GM18499 (cell line): ENCODE measurements around the gene LY6G5B.

Source experiments
- ATAC-seq: cut with Tn5 transposase; IDR thresholded peaks from one replicate; pipeline ENCODE4 v1.9.1; 2021; ENCODE audit warnings: moderate number of reproducible peaks; ENCODE audit not compliant: insufficient read depth, unreplicated experiment

LY6G5B gene

DNA sequence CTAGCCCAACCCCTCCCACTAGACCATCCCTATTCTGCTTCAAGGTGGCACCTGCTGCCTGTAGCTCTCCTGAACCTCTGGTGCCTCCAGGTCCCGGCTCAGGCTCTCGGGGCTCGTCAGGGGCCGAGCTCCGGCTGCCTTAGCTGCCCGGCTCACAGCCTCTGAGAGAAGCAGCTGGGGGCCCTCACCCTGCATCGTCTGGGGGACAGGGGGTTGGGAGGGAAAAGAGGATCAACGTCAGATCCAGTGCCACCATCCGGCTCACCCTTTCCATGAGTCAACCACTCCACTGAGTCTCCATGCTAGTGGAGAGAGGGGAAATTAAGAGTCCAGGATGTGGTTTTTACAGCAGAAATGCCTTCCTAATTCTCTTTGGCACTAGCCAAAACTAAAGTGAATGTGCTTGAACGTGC lies 30.3 kb upstream of the LY6G5B start:
- no peak for ATAC-seq

DNA sequence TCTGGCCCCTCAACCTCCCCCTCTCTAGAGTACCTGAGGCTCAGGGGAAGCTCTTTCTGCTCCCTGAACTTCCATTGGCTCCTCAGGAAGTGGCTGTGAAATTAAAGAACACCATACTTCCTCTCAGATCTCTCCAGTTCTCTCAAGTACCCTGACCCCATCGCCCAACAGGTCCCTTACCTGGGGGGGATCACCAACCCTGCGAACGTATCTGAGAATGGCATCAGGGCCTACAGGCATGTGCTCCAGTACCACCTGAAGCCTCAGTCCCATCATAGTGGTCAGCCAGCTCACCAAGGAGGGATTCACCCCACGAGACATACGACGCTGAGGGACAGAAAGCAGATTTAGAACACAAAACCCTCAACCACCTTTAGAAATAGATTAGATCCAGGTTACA lies 29.2 kb upstream of the LY6G5B start:
- ATAC-seq: no peak

DNA sequence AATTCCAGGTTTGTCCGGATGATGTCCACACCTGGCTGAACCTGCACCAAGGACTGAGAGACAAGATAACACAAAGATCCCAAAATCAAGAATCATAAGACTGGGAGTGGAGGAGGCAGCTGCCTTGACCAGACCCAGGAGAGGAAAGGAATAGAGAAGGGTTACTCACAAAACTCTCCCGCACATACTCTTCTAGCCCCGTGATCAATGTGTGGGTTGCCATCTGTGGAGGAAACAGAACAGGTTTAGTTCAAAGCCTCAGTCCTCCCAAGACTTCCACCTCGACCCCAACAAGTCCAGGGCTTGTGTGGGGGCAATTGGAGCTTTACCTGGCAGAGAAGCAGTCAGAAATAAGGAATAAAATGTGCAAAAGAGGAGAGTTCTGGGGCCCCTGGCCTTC lies 28.4 kb upstream of the LY6G5B start:
- no peak for ATAC-seq

DNA sequence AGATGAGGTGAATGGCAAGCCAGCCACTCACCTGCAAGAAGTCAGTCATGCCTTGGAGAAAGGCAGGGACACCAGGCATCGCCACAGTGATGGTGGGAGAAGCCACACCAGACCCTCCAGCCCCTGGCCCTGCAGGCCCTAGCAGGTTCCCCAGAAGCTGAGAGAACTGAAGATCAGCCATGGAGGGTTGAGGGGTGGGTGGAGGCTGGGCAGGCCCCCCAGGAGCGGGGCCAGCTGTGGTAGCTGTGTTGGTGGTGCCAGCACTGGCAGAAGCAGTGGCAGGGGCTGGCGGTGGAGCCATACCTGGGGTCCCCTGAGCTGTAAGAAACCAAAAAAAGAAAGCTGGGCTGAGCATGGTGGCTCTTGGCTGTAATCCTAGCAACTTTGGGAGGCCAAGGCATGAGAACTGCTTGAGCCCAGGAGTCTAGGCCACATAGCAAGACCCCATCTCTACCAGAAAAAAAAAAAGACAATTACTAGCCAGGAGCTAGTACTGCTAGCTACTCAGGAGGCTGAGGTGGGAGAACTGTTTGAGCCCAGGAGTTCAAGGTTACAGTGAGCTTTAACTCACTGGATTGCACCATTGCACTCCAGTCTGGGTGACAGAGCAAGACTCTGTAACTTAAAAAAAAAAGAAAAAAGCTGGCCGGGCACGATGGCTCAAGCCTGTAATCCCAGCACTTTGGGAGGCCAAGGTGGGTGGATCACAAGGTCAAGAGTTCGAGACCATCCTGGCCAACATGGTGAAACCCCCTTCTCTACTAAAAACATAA lies 26.8 kb upstream of the LY6G5B start:
- no peak for ATAC-seq

DNA sequence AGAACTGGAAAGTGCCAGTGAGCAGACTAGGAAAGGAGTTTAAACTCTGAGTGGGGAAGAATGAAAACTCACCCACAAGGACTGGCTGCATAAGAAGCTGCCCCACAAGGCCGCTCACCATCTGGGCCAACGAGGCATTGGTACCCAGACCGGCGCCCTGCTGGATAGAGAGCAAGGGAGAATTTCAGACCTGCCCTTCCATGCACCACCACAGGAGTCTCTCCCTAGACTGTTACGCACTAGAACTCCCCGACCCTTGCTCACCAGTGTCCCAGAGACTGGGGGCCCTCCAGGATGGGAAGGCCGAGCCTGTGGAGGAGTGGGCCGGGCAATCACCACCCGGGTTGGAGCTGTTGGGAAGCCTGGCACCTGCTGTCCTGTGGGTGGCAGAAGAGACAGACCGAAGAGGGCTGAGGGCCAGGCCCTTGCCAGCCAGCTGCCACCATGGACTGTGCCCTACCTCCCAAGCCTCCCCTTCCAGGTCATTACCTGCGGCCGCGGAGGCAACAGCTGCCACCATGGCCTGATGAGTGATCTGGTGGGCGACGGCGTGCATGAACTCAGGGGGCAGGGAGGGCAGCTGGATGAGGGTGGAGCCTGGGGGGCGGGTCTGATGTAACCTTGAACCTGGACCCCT lies 25.8 kb upstream of the LY6G5B start:
- ATAC-seq: no peak

DNA sequence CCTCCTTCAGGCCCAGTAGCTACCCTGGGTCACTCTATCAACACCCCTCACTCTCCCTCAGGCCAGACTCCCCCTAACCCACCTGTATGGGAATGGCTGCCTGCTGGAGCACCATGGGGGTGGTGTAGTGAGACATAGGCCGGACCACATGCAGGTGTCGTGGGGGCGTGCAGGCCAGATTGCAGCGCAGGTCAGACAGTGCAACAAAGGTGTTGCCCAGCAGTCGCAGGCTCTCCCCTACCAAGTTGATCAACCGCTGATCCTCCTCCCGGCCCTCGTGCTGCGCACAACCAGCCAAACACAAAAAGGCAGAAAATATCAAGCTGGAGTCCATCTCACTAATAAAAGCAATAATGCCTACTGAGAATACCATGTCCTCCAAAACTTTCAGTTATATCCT lies 24.5 kb upstream of the LY6G5B start:
- no peak for ATAC-seq

DNA sequence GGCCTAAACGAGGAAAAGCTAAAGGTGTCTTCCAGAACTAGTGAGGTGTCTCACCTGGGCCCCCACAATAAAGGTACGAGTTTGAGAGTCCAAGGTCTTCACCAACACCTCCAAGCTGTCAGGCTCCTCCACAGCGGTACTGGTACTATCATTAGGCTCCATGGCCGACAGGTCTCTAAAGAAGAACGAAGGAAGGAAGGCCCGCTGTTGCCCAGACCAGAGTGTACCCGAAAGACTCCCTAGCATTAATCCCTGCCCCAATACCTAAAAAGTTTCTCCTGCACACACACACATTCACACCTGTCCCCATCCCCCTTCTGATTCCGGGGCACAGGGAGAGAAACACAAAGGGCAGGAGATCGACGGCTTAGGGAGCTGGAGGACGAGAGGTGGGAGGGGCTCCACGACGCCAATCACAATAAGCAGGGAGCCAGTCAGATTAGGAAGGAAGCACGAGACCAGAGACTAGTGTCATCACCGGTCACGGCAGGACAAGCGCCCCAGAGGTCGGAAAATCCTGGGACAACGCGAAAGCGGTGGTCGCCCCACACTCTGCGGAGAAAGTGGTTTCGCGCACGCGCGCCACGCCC lies 18.1 kb upstream of the LY6G5B start:
- ATAC-seq: no peak

DNA sequence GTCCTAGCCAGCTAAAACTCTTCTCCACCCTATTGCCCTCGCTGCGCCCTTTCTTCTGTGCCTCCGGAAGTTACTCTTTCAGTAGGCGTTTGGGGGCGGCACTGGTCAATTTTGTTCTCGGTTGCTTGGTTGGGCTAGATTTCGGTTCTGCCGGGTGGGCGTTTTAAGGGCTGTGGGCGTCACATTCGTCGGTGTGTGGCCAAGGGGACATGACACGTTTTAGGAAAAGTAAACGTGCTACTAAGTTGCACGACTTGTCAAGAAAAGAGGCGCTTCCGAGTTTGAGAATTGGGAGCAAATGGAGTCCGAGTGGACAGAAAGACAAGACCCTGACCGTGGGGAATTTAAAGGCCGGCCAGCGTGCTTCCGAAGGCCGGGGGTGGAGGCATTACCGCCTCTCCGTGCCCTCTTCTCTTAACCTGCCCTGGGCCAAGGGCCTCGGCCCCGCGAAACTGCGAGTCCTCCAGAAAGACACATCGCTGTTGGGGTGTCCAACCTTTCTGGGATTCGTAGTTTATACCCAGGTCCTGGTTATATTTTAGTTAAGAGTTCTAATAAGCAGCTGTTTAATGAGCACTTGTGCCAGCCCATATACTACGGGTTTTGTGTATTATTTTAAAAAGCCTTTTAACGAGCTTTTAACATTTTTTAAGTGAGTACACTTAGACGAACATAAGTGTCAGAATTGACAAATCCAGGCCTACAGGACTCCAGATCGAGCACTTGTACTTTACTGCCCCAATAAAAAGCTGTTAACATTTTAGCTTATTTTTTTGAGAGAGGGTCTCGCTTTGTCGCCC lies 16.7 kb upstream of the LY6G5B start:
- no peak for ATAC-seq

DNA sequence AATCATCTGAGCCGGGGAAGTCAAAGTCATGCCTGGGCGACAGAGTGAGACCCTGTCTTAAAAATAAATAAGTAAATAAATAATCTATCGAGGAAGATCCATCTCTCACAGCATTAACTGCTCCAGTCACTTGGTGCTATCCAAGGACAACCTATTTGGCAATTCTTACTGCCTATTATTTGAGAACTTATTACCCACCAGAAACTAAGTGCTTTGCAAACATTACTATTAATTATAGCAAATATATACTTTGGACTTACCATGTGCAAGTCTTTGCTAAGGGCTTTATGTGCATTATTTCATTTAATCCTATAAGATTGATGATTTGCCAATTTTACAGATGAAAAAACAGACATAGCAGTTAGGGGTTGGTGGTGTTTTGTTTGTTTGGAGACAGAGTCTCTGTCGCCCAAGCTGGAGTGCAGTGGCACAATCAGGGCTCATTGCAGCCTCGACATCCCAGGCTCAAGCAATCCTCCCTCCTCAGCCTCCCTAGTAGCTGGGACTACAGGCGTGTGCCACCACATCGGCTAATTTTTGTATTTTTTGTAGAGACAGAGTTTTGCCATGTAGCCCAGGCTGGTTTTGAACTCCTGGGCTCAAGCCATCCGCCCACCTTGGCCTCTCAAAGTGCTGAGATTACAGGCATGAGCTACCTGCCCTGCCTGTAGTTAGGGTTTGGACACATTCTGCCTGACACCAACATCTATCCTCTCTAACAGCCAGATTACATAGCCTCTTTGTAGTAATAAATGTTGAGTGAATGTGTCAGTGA lies 15.0 kb upstream of the LY6G5B start:
- ATAC-seq: no peak

DNA sequence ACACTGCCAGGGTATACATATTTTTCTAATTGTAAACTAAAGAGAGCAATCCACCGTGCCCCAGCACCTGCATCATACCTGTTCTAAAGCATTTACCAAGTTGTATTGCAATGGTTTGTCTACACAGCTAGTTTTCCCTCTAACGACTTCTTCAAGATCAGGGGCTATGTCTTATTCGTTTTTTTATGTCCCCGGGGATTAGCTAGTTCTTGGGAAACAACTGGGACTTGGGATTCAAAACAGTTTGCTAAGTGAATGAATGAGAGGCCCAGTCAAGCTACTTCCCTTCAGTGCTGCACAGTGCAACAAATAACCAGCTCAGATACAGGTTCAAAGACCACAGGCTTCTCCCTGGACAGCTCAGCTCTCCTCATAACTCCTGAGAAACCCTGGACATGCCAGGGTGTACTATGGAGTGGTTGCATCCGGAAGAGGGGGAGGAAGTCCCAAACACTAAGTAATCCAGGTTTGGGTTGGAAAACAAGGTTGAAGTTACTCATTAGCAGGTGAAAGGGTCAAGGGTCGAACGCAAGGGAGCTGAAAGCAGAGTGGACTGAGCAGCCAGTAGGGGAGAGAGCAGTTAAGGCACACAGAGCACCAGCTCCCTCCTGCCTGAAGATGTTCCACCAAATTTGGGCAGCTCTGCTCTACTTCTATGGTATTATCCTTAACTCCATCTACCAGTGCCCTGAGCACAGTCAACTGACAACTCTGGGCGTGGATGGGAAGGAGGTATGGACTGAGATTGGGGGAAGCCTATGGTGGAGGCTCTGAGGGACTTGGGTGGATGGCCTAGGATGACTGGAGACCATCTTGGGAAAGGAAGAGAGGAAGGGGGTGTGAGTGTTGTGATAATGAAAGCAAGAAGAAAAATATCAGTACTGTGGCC lies 14.2 kb upstream of the LY6G5B start, which contains the start of gene APOM:
Gene APOM (plus strand): TSS at position 546 of the 889 bp plus-strand sequence. CDS start 73 bp downstream, at position 619.
- no peak for ATAC-seq

DNA sequence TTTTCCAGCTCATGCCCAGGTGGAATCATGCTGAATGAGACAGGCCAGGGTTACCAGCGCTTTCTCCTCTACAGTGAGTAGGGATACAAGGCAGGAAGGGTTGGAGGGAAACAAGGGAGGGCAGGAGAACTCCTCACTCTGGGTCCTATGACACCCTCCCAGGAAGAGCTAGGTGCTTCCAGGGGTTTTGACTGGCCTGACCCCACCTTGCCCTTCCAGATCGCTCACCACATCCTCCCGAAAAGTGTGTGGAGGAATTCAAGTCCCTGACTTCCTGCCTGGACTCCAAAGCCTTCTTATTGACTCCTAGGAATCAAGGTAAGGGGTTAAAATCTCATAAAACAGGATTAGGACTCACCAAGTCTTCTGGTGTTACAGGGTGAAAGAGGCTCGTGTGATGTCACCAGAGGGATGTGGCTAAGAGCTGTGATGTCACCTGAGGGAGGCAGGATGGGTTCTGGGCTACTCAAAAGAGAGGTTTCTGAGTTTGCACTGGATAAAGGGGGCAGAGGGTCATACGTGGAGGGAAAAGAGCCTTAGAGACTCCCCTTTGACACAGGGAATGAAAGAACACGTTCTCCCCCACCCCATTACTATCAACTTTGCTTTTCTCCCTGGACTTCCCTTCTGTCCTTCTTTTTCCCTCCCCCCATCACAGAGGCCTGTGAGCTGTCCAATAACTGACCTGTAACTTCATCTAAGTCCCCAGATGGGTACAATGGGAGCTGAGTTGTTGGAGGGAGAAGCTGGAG lies 12.2 kb upstream of the LY6G5B start:
- ATAC-seq: no peak

DNA sequence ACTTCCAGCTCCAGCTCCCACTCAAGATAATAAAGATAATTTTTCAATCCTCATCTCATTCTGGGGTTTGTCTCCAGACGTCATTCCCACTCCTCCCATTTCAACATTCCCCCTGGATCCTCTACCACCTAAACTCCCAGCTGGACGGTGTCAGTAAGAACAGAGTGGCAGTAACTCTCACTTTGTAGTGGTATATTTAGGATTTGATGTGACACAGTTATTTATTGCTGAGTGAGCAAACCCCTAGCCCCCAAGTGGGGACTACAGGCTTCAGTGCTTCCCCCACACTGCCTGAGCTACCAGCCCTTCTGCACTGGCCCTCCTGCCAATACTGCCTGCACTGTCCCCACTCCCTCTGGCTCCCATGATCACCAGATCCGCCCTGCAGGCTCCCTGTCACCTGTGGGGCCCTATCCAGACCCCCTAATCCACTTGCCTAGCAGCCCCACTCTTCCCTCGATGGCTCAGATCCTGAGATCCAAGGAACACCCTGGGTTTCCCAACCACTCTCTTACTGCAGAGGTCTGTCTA lies 11.6 kb upstream of the LY6G5B start:
- no peak for ATAC-seq

DNA sequence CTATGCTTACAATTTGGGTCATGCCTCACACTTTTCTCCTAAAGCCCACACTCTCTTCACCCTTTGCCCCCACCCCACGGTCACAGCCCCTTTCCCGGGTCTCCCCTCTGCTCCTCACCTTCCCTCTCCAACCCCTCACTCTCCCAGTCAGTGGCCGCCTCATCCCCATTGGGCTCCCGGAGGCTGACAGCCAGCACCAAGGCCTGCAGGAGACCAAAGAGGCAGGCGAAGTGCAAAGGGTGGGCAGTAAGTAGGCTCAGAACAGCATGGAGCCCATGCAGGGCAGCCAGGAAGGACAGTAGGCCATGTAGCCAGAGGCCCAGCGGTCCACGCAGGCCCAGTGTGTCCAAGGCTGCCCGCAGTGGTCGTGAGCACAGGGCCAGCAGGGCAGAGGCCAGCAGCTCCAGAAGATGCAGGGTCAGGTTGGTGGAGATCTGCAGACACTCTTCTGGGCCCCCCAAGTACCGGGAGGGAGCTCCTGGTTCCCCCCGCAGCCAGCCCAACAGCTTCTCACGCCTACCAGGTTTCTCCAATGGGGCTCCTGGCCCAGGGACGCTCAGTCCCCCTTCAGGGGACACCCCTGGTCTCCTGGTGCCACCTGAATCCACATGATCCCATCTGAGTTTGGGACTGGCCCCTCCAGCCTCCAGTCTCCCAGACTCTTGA lies 10.7 kb upstream of the LY6G5B start:
- no peak for ATAC-seq

DNA sequence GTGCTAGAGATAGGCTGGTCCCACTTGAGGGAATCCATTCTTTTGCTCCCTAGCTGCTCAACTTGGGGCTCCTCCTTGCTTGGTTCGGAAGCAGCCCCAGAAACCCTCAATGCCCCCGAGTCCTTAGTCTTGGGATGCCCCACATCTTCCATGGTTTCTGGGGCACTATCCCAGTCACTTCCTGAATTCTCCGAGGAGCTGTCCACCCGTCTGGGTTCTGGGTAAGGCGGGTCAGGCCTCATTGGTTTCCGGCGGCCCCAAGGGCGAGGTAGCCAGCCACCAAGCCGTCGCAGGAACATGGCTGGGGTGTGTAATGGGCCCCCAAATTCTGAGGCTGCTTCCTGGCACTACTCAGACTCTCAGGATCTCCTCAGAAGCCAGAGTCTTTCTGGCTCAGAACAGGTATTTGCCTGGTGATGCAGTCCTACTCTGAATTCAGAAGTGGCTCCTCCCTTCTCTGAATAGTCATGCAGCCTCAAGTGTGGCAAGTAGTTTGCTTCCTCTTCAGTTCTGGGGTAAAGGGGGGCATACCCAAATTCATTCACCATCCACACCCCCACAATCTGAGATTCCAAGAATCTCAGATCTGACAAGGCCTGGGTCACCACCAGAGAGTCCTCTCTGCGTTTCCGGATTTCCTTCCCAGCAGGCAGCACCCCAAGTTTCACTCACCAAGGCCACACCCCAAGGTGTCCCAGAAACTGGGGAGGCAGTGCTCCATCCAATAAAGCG lies 10.0 kb upstream of the LY6G5B start:
- ATAC-seq: no peak

DNA sequence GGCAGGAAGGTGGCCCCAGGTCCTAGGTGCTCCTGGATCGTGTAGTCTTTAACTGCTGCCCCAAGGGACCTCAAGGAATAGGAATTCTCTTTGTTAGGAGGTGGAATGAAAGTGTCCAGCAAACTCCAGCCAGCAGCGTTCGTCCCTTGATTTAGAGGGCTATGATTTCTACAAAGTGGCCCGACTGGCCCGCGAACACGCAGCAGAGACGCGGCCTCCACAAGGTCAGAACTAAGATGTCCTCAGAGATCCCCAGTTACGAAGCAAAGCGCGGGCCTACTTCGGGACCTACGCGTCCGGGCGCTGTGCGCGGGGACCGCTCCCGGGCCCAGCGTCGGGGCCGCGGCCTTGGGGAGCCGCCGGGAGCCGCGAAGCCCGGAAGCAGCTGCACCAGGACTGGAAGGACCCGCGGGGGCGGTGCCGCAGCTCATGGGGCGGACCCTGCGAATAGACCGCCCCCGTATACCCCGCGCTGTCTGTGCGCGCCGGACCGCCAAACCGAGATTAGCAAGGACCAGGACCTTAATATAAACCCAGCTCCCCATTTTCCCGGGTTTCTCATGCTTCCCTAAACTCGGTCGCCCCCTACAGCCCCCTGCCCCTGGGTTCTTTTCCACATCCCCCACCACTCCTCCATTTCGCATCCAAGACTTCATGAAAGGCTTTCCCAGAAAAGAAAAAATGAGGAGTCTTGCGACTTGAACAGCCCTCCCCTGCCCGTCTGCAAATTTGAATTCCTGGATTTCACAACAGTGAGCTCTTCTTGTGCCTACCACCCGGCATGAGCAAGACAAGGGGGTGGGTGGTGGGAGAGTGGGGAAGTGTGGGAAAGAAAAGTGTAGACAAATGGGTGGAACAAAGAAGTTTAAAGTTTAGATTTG lies 9.2 kb upstream of the LY6G5B start, which contains the start of gene C6orf47:
Gene C6orf47 (minus strand): TSS at position 398 of the 881 bp plus-strand sequence. CDS start 831 bp downstream, outside the sequence.
- ATAC-seq: no peak
